HEK293 (cell line): Measurements from ENCODE around the gene RNU2-63P.

Source experiments
- CTCF ChIA-PET: fragments of 350-600 bp; formaldehyde crosslinking; extraction: SDS; loops from one replicate; lab custom pipeline; 2021; ENCODE audit warnings: antibody characterized with exemption; lab: Yijun Ruan, JAX
- POLR2A ChIA-PET: fragments of 300-600 bp; formaldehyde crosslinking; extraction: SDS; loops from one replicate; lab custom pipeline; 2020; ENCODE audit warnings: antibody characterized with exemption, inconsistent platforms; lab: Yijun Ruan, JAX
- H3K27ac ChIP-seq: fragments of 200-500 bp; sonication (Bioruptor generic); 2 replicates; pipeline ENCODE4 v1.5.1; 2014; ENCODE audit warnings: low read depth, low read length, control low read depth, inconsistent platforms; ENCODE audit errors: extremely low read depth
- H3K36me3 ChIP-seq, 2 experiments: fragments of 200-500 bp in 1 of 2; sonication (Bioruptor generic) in 1 of 2; 1 replicate in 1 of 2; 2 replicates in 1 of 2; pipeline ENCODE4 v1.5.1; 2014 to 2017; ENCODE audit warnings: inconsistent platforms in 2 of 2, low read length in 2 of 2; ENCODE audit not compliant: control insufficient read depth in 2 of 2, insufficient read depth in 1 of 2
- H3K4me1 ChIP-seq: fragments of 200-500 bp; sonication (Bioruptor generic); 2 replicates; pipeline ENCODE4 v1.5.1; 2014; ENCODE audit warnings: mild to moderate bottlenecking, low read length, inconsistent platforms; ENCODE audit not compliant: control insufficient read depth, insufficient read depth
- H3K4me3 ChIP-seq: 2 replicates; pipeline ENCODE4 v1.5.1; 2011; ENCODE audit warnings: low read depth, mild to moderate bottlenecking, control low read depth, low read length, moderate library complexity
- H3K9me3 ChIP-seq: fragments of 200-500 bp; sonication (Bioruptor generic); 2 replicates; pipeline ENCODE4 v1.5.1; 2014; ENCODE audit warnings: low read depth, low read length, inconsistent platforms; ENCODE audit not compliant: control insufficient read depth, insufficient read depth
- BCL11B ChIP-seq: fragments of 450-650 bp; formaldehyde crosslinking; IDR thresholded peaks from 2 replicates; pipeline ENCODE4 v1.5.1; 2016; ENCODE audit warnings: low read depth, missing biosample characterization, missing genetic modification characterization
- GLI4 ChIP-seq: fragments of 450-650 bp; formaldehyde crosslinking; IDR thresholded peaks from 2 replicates; pipeline ENCODE4 v1.5.1; 2016; ENCODE audit warnings: missing biosample characterization, missing genetic modification characterization
- HOXC10 ChIP-seq: sonication (generic); formaldehyde crosslinking; IDR thresholded peaks from 2 replicates; pipeline ENCODE4 v1.8.1; 2023; ENCODE audit warnings: mild to moderate bottlenecking, missing genetic modification reagents
- REPIN1 ChIP-seq: fragments of 450-650 bp; formaldehyde crosslinking; IDR thresholded peaks from 2 replicates; pipeline ENCODE4 v1.5.1; 2017; ENCODE audit warnings: missing biosample characterization, missing genetic modification characterization, low read depth
- SCRT1 ChIP-seq: fragments of 450-650 bp; formaldehyde crosslinking; IDR thresholded peaks from 2 replicates; pipeline ENCODE4 v1.5.1; 2016; ENCODE audit warnings: missing biosample characterization, missing genetic modification characterization, borderline replicate concordance
- SCRT2 ChIP-seq: fragments of 450-650 bp; formaldehyde crosslinking; IDR thresholded peaks from 2 replicates; pipeline ENCODE4 v1.5.1; 2016; ENCODE audit warnings: missing biosample characterization, missing genetic modification characterization
- SETDB1 ChIP-seq: IDR thresholded peaks from one replicate; pipeline ENCODE4 v1.6.1; 2017; ENCODE audit warnings: mild to moderate bottlenecking, low read length, moderate library complexity, mixed read lengths; ENCODE audit not compliant: insufficient read length
- SP2 ChIP-seq: fragments of 450-650 bp; formaldehyde crosslinking; IDR thresholded peaks from 2 replicates; pipeline ENCODE4 v1.5.1; 2016; ENCODE audit warnings: missing biosample characterization, missing genetic modification characterization
- ZBTB8A ChIP-seq: fragments of 450-650 bp; formaldehyde crosslinking; IDR thresholded peaks from 2 replicates; pipeline ENCODE4 v1.5.1; 2016; ENCODE audit warnings: missing biosample characterization, missing genetic modification characterization
- ZFP37 ChIP-seq: fragments of 450-650 bp; formaldehyde crosslinking; IDR thresholded peaks from 2 replicates; pipeline ENCODE4 v1.5.1; 2016; ENCODE audit warnings: missing biosample characterization, missing genetic modification characterization
- ZNF121 ChIP-seq: fragments of 450-650 bp; formaldehyde crosslinking; IDR thresholded peaks from 2 replicates; pipeline ENCODE4 v1.5.1; 2016; ENCODE audit warnings: missing biosample characterization, missing genetic modification characterization
- ZNF157 ChIP-seq: fragments of 450-650 bp; formaldehyde crosslinking; IDR thresholded peaks from 2 replicates; pipeline ENCODE4 v1.5.1; 2016; ENCODE audit warnings: missing biosample characterization, missing genetic modification characterization
- ZNF202 ChIP-seq: fragments of 450-650 bp; formaldehyde crosslinking; IDR thresholded peaks from 2 replicates; pipeline ENCODE4 v1.5.1; 2016; ENCODE audit warnings: missing biosample characterization, missing genetic modification characterization, borderline replicate concordance
- ZNF223 ChIP-seq: fragments of 450-650 bp; formaldehyde crosslinking; IDR thresholded peaks from 2 replicates; pipeline ENCODE4 v1.5.1; 2016; ENCODE audit warnings: missing biosample characterization, missing genetic modification characterization
- ZNF266 ChIP-seq: fragments of 450-650 bp; formaldehyde crosslinking; IDR thresholded peaks from 2 replicates; pipeline ENCODE4 v1.5.1; 2016; ENCODE audit warnings: missing biosample characterization, missing genetic modification characterization, low read depth
- ZNF37A ChIP-seq: fragments of 450-650 bp; IDR thresholded peaks from 2 replicates; pipeline ENCODE4 v1.5.1; 2018; ENCODE audit warnings: missing biosample characterization, missing genetic modification characterization
- ZNF560 ChIP-seq: fragments of 450-650 bp; formaldehyde crosslinking; IDR thresholded peaks from 2 replicates; pipeline ENCODE4 v1.5.1; 2017; ENCODE audit warnings: missing biosample characterization, missing genetic modification characterization, borderline replicate concordance
- TF ChIP-seq, protein P1 (sequence below): fragments of 450-650 bp; formaldehyde crosslinking; IDR thresholded peaks from 2 replicates; pipeline ENCODE4 v1.5.1; 2017; ENCODE audit warnings: missing biosample characterization, mild to moderate bottlenecking, missing genetic modification characterization, moderate library complexity
- TF ChIP-seq, protein P2 (sequence below): fragments of 450-650 bp; formaldehyde crosslinking; IDR thresholded peaks from 2 replicates; pipeline ENCODE4 v1.5.1; 2016; ENCODE audit warnings: missing biosample characterization, missing genetic modification characterization
- TF ChIP-seq, protein P3 (sequence below): fragments of 450-650 bp; formaldehyde crosslinking; IDR thresholded peaks from 2 replicates; pipeline ENCODE4 v1.5.1; 2017; ENCODE audit warnings: missing biosample characterization, missing genetic modification characterization

The RNU2-63P gene

DNA sequence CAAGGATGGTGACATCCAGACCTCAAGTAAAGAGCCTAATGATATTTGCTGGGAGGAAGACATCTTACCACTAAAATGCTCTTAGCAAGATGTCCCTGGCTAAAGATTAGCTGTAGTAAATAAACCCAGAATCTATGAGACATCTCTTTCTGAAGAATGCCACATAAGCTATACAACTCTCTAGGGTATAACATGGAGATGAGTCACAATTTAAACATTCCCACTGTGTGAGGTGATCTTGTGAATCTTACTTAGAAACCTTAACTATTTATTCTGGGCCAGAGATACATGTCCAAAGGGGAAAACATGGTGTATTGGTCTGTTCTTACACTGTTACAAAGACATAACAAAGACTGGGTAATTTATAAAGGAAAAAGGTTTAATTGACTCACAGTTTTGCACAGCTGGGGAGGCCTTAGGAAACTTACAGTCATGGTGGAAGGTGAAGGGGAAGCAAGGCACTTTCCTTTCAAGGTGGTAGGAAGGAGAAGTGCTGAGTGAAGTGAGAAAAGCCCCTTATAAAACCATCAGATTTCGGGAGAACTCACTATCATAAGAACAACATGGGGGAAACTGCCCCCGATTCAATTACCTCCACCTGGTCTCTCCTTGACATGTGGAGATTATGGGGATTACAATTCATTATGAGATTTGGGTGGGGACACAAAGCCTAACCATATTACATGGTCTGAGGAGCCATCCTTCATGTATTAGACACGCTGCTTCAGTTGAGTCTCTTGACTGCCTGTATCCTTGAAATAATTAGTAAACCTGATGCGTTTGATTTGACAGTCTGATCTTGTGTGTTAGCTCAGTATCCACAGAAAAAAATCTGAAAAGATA is 22.1 kb upstream of the RNU2-63P start:
- Histone ChIP-seq H3K4me3 (no peak overlapping the region), H3K9me3 (no peaks in the 10 kb centered on the region), H3K36me3 (peaks cover 7 to 11% of the 10 kb centered on the region in 2 experiments; a peak in 1 of 3 replicates), H3K4me1 (no peaks in the 10 kb centered on the region), H3K27ac (no peak overlapping the region)
- POLR2A ChIA-PET: interaction anchor here (0.6 kb wide), 1 partner anchor 1939 kb away, joined by 3 read pairs; no protein-coding TSS in a partner anchor
- CTCF ChIA-PET: interaction anchor here (0.8 to 1.4 kb wide), 3 partner anchors 21 to 37 kb away, joined by 3 to 4 read pairs (median 3); no protein-coding TSS in a partner anchor
- no peak for TF ChIP-seq ZNF560 (tag by site-specific recombination)
- TF ChIP-seq HOXC10 (CRISPR knock-in tag): no peak
- TF ChIP-seq ZNF157 (tag by site-specific recombination): no peak
- no peak for TF ChIP-seq ZNF121 (tag by site-specific recombination)
- no peak for TF ChIP-seq REPIN1 (tag by site-specific recombination)
- TF ChIP-seq ZBTB8A: no peak
- TF ChIP-seq, protein P1, sequence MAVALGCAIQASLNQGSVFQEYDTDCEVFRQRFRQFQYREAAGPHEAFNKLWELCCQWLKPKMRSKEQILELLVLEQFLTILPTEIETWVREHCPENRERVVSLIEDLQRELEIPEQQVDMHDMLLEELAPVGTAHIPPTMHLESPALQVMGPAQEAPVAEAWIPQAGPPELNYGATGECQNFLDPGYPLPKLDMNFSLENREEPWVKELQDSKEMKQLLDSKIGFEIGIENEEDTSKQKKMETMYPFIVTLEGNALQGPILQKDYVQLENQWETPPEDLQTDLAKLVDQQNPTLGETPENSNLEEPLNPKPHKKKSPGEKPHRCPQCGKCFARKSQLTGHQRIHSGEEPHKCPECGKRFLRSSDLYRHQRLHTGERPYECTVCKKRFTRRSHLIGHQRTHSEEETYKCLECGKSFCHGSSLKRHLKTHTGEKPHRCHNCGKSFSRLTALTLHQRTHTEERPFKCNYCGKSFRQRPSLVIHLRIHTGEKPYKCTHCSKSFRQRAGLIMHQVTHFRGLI (tag by site-specific recombination): no peak
- no peak for TF ChIP-seq BCL11B (tag by site-specific recombination)

DNA sequence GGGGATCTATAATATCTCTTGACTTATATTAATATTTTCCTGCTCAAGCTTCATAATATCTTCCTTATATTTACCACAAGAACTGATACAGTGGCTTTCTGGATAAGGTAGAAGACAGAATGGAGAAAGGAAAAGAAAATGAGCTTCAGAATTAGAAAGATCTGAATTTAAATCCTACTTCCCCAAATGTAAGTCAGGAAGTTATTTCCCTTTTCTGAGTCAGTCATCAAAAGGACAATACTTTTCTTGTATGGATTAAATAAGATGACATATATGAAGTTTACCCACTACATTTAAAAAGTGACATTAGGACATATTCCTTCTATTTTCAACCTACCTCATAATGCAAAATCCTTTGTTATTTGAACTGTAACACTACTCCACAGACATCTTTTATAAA is 20.3 kb upstream of the RNU2-63P start:
- Histone ChIP-seq H3K4me3 (no peak overlapping the region), H3K4me1 (no peaks in the 10 kb centered on the region), H3K27ac (no peak overlapping the region), H3K9me3 (no peaks in the 10 kb centered on the region), H3K36me3 (peaks cover 7 to 16% of the 10 kb centered on the region in 2 experiments; a peak in 2 of 3 replicates)
- TF ChIP-seq GLI4 (no peak), ZNF223 (tag by site-specific recombination) (no peak), SCRT1 (tag by site-specific recombination) (no peak), ZNF37A (tag by site-specific recombination) (no peak)
- ChIA-PET POLR2A (no interaction called here), CTCF (interaction anchor here (1.4 kb wide), 1 partner anchor 24 kb away, joined by 3 read pairs; no protein-coding TSS in a partner anchor)

DNA sequence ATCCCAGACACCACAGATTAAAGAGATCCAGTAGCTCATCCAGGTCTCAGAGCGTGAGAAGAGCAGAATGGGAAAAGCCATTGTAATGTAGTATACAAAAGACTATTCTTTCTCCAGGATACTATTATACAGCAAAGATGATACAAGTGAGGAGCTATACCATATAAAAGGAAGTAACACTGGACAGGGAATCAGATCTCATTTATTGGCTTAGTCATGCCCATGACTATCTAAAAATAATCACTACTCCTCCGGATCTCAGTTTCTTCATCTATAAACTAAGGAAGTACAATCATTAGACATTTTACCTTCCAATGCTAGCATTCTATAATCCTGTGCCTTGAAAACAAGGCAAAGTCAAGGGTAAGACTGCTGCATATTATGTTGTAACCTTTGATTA is 19.8 kb upstream of the RNU2-63P start:
- Histone ChIP-seq H3K27ac (no peak overlapping the region), H3K4me1 (no peaks in the 10 kb centered on the region), H3K36me3 (peaks cover 10 to 16% of the 10 kb centered on the region in 2 experiments; a peak in 2 of 3 replicates), H3K9me3 (no peaks in the 10 kb centered on the region), H3K4me3 (no peak overlapping the region)
- ChIA-PET CTCF (no interaction called here), POLR2A (no interaction called here)
- TF ChIP-seq SETDB1: no peak
- no peak for TF ChIP-seq ZNF202
- TF ChIP-seq ZNF266 (tag by site-specific recombination): no peak
- no peak for TF ChIP-seq ZFP37 (tag by site-specific recombination)

DNA sequence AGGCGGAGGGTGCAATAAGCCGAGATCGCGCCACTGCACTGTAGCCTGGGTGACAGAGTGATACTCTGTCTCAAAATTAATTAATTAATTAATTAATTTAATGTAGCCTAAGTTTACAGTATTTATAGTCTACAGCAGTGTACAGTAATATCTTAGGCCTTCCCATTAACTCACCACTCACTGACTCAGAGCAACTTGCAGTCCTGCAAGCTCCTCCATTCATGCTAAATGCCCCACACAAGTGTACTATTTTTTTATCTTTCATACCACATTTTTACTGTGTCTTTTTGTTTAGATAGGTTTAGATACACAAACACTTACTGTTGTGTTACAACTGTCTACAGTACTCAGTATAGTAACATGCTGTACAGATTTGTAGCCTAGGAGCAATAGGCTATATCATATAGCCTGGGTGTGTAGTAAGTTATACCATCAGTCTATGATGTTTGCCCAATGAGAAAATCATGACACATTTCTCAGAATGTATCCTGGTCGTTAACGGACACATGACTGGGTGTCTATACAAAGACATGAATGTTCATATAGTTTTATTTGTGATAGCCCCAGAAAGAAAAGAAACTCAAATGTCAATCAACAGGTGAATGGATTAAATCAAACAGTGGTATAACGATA is 15.8 kb upstream of the RNU2-63P start:
- peaks cover 20 to 28% of the 10 kb centered on the region in 2 experiments for H3K36me3 ChIP-seq
- TF ChIP-seq, protein P2, sequence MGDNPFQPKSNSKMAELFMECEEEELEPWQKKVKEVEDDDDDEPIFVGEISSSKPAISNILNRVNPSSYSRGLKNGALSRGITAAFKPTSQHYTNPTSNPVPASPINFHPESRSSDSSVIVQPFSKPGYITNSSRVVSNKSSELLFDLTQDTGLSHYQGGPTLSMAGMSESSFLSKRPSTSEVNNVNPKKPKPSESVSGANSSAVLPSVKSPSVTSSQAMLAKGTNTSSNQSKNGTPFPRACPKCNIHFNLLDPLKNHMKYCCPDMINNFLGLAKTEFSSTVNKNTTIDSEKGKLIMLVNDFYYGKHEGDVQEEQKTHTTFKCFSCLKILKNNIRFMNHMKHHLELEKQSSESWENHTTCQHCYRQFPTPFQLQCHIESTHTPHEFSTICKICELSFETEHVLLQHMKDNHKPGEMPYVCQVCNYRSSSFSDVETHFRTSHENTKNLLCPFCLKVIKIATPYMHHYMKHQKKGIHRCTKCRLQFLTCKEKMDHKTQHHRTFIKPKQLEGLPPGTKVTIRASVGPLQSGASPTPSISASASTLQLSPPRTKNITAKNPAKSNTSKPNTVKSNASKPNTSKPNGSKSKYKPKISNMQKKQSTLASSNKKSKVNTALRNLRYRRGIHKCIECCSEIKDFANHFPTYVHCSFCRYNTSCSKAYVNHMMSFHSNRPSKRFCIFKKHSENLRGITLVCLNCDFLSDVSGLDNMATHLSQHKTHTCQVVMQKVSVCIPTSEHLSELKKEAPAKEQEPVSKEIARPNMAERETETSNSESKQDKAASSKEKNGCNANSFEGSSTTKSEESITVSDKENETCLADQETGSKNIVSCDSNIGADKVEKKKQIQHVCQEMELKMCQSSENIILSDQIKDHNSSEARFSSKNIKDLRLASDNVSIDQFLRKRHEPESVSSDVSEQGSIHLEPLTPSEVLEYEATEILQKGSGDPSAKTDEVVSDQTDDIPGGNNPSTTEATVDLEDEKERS (tag by site-specific recombination): no peak
- TF ChIP-seq SP2 (tag by site-specific recombination) (no peak), SCRT2 (tag by site-specific recombination) (peak; percentile 50)
- TF ChIP-seq, protein P3, sequence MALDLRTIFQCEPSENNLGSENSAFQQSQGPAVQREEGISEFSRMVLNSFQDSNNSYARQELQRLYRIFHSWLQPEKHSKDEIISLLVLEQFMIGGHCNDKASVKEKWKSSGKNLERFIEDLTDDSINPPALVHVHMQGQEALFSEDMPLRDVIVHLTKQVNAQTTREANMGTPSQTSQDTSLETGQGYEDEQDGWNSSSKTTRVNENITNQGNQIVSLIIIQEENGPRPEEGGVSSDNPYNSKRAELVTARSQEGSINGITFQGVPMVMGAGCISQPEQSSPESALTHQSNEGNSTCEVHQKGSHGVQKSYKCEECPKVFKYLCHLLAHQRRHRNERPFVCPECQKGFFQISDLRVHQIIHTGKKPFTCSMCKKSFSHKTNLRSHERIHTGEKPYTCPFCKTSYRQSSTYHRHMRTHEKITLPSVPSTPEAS (tag by site-specific recombination): no peak
- CTCF ChIA-PET: interaction anchor here (1.2 kb wide), 1 partner anchor 28 kb away, joined by 3 read pairs; no protein-coding TSS in a partner anchor

More for the DNA sequence above, 15.8 kb upstream of the RNU2-63P start:
- H3K4me3 ChIP-seq: no peak overlapping the region
- POLR2A ChIA-PET: no interaction called here
- no peaks in the 10 kb centered on the region for H3K9me3 ChIP-seq
- H3K4me1 ChIP-seq: no peaks in the 10 kb centered on the region
- H3K27ac ChIP-seq: no peak overlapping the region
